OCI-LY3 (cell line): ENCODE data around the gene PALM3.

Source experiments
- H2AFZ ChIP-seq: fragments of 200-600, 300-600 bp; shearing (Covaris generic); 2 replicates; pipeline ENCODE4 v1.6.0; 2014; ENCODE audit warnings: antibody characterized with exemption, low read depth, low read length
- H3K27ac ChIP-seq: fragments of 200-600, 300-600 bp; sonication (generic); 2 replicates; pipeline ENCODE4 v1.5.1; 2014; ENCODE audit warnings: mild to moderate bottlenecking, low read length, moderate library complexity, mixed read lengths
- H3K27me3 ChIP-seq: fragments of 200-600, 300-600 bp; sonication (generic); 2 replicates; pipeline ENCODE4 v1.6.1; 2014; ENCODE audit warnings: low read depth, low read length, mixed read lengths
- H3K36me3 ChIP-seq: fragments of 200-600, 300-600 bp; sonication (generic); replicated peaks from 2 replicates; pipeline ENCODE3; 2014; ENCODE audit warnings: low read depth, low read length, mixed read lengths
- H3K4me1 ChIP-seq: fragments of 300-600, 200-600 bp; sonication (generic); 2 replicates; pipeline ENCODE4 v1.6.1; 2014; ENCODE audit warnings: low read length, mixed read lengths
- H3K4me2 ChIP-seq: fragments of 200-600, 300-600 bp; sonication (generic); 2 replicates; pipeline ENCODE4 v1.6.1; 2014; ENCODE audit warnings: low read length, mixed read lengths
- H3K4me3 ChIP-seq: fragments of 300-600, 200-600 bp; sonication (generic); 2 replicates; pipeline ENCODE4 v1.5.1; 2014; ENCODE audit warnings: antibody characterized with exemption, mild to moderate bottlenecking, low read length, moderate library complexity
- H3K79me2 ChIP-seq: fragments of 300-600, 200-600 bp; shearing (Covaris generic); 2 replicates; pipeline ENCODE4 v1.6.1; 2014; ENCODE audit warnings: mild to moderate bottlenecking, low read length, mixed read lengths
- H3K9ac ChIP-seq: fragments of 300-600, 200-600 bp; shearing (Covaris generic); 2 replicates; pipeline ENCODE4 v1.6.0; 2014; ENCODE audit warnings: mild to moderate bottlenecking, low read length, moderate library complexity
- H3K9me3 ChIP-seq: fragments of 200-600, 300-600 bp; shearing (Covaris generic); 2 replicates; pipeline ENCODE4 v1.6.1; 2014; ENCODE audit warnings: low read length, mixed read lengths; ENCODE audit not compliant: insufficient read depth
- H4K20me1 ChIP-seq: fragments of 200-600, 300-600 bp; sonication (generic); 2 replicates; pipeline ENCODE4 v1.6.1; 2016; ENCODE audit warnings: low read length, mixed read lengths; ENCODE audit not compliant: insufficient read depth
- EZH2phosphoT487 ChIP-seq: fragments of 200-600 bp; shearing (Covaris generic); IDR thresholded peaks from 2 replicates; pipeline ENCODE4 v1.6.1; 2018; ENCODE audit warnings: antibody characterized with exemption, mixed run types, low read depth
- TF ChIP-seq, protein P1 (sequence below): fragments of 200-600, 300-600 bp; sonication (generic); IDR thresholded peaks from 2 replicates; pipeline ENCODE4 v1.5.1; 2014; ENCODE audit warnings: antibody characterized with exemption, low read length, low read depth

The PALM3 gene

DNA sequence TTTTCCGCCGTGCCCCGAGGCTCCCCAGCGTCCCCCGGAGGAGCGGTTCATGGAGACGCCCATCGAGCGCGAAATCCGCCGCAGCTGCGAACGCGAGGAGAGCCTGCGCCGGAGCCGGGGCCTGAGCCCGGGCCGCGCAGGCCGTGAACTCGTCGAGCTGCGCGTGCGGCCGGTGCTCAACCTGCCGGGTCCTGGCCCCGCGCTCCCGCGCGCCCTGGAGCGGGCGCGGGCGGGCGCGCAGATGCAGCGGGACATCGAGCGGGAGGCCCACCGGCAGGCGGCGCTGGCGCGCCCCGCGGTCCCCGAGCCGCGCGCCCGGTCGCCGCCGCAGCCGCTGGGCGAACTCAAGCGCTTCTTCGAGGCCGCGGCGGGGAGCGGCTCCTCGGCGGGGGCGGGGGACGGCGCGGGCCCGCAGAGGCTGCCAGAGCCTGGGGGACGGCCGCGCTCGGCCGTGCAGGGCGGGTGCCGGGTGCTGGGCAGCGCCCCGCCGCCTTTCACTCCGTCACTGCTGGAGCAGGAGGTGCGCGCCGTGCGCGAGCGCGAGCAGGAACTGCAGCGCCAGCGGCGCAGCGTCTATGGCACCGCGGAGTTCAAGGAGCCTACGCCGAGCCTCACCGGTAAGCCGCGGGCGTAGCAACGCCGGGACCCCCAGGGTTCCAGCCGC lies 11.5 kb upstream of the PALM3 start:
- peak overlapping the region; percentile 60 for H3K9ac ChIP-seq
- TF ChIP-seq, protein P1, sequence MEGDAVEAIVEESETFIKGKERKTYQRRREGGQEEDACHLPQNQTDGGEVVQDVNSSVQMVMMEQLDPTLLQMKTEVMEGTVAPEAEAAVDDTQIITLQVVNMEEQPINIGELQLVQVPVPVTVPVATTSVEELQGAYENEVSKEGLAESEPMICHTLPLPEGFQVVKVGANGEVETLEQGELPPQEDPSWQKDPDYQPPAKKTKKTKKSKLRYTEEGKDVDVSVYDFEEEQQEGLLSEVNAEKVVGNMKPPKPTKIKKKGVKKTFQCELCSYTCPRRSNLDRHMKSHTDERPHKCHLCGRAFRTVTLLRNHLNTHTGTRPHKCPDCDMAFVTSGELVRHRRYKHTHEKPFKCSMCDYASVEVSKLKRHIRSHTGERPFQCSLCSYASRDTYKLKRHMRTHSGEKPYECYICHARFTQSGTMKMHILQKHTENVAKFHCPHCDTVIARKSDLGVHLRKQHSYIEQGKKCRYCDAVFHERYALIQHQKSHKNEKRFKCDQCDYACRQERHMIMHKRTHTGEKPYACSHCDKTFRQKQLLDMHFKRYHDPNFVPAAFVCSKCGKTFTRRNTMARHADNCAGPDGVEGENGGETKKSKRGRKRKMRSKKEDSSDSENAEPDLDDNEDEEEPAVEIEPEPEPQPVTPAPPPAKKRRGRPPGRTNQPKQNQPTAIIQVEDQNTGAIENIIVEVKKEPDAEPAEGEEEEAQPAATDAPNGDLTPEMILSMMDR, result peak; percentile 20; the same call in 1 of the 2 replicates
- no peak for TF ChIP-seq EZH2phosphoT487
- no peaks in the 10 kb centered on the region for H3K9me3 ChIP-seq
- peaks cover 17% of the 10 kb centered on the region for H3K4me1 ChIP-seq
- H3K36me3 ChIP-seq, result no peaks in the 10 kb centered on the region
- peak overlapping the region; percentile 81 for H3K4me3 ChIP-seq
- H2AFZ ChIP-seq, result peak overlapping the region; percentile 89
- H3K27me3 ChIP-seq, result no peaks in the 10 kb centered on the region
- 0 out of 2 replicates have a peak overlapping the region, but pooled peaks have one; percentile 12 for H3K27ac ChIP-seq
- H3K4me2 ChIP-seq, result peak overlapping the region; percentile 91
- H3K79me2 ChIP-seq, result no peaks in the 10 kb centered on the region
- no peaks in the 10 kb centered on the region for H4K20me1 ChIP-seq

DNA sequence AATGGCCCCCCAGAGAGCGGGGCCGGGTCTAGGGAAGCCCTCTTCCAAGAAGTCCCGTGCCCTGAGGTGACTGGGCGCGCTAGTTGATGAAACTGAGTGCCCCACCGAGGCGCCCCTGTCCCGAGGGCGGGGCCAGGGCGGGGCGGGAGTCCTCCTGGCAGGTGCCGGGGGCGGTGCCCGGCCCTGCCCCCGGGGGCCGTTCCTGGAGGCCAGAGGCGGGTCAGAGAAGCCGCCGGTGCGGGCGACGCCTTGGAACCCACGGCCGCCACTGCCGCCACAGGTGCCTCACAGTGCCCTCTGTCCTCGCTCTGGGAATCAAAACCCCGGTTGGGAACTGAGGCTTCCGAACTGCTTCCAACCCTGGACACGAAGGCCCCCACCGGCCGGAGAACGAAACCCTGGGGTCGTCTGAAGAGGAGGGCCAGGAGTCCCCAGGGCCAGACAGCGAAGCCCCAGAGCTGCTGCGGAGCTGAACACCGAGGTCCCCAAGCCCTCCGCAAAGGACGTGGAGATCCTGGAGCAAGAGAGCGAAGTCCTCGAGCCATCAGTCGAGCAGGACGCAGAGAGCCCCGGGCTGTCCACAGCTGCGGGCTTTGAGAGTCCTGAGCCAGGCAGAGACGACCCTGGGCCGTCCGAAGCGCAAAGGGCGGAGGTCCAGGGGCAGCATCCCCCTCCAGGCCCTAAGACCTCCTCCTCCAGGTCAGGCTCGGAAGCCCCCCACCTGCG lies 10.8 kb upstream of the PALM3 start, which contains the start of gene MISP3:
Gene MISP3, plus strand, starts transcription at position 252 of the 726 bp plus-strand sequence. CDS start 524 bp downstream, outside the sequence.
- H3K27me3 ChIP-seq, result no peaks in the 10 kb centered on the region
- peak within 1 kb of the TSS; percentile 37 for H3K27ac ChIP-seq
- H3K4me2 ChIP-seq, result peak within 1 kb of the TSS; percentile 91
- no peaks in the 10 kb centered on the region for H3K9me3 ChIP-seq
- H3K4me1 ChIP-seq, result peaks cover 17% of the 10 kb centered on the region
- peak within 1 kb of the TSS; percentile 75 for H3K9ac ChIP-seq
- TF ChIP-seq, protein P1, result no peak
- no peak for TF ChIP-seq EZH2phosphoT487
- peak within 1 kb of the TSS; percentile 89 for H2AFZ ChIP-seq
- peak within 1 kb of the TSS; percentile 81 for H3K4me3 ChIP-seq
- no peaks in the 10 kb centered on the region for H4K20me1 ChIP-seq
- H3K36me3 ChIP-seq, result no peaks in the 10 kb centered on the region
- no peaks in the 10 kb centered on the region for H3K79me2 ChIP-seq

DNA sequence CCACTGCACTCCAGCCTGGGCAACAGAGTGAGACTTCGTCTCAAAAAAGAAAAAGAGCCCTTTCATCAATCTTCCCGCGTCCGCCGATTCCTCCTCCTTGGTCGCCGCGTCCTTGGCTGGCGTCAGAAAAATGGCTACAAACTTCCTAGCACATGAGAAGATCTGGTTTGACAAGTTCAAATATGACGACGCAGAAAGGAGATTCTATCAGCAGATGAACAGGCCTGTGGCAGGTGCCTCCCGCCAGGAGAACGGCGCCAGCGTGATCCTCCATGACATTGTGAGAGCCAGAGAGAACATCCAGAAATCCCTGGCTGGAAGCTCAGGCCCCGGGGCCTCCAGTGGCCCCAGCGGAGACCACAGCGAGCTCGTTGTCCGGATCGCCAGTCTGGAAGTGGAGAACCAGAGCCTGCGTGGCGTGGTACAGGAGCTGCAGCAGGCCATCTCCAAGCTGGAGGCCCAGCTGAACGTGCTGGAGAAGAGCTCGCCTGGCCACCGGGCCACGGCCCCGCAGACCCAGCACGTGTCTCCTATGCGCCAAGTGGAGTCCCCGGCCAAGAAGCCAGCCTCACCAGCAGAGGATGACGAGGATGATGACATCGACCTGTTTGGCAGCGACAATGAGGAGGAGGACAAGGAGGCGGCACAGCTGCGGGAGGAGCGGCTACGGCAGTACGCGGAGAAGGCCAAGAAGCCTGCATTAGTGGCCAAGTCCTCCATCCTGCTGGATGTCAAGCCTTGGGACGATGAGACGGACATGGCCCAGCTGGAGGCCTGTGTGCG lies 8.6 kb upstream of the PALM3 start:
- H3K4me2 ChIP-seq, result no peak overlapping the region
- H3K4me3 ChIP-seq, result no peak overlapping the region
- no peaks in the 10 kb centered on the region for H3K27me3 ChIP-seq
- no peak overlapping the region for H3K27ac ChIP-seq
- no peaks in the 10 kb centered on the region for H3K9me3 ChIP-seq
- TF ChIP-seq EZH2phosphoT487, result no peak
- TF ChIP-seq, protein P1, result no peak
- no peak overlapping the region for H3K9ac ChIP-seq
- H3K4me1 ChIP-seq, result peaks cover 17% of the 10 kb centered on the region
- H2AFZ ChIP-seq, result no peak overlapping the region
- no peaks in the 10 kb centered on the region for H4K20me1 ChIP-seq
- no peaks in the 10 kb centered on the region for H3K79me2 ChIP-seq
- no peaks in the 10 kb centered on the region for H3K36me3 ChIP-seq
